Medulla oblongata (tissue), 1 donor: ENCODE measurements around the gene VPS41.

Experiments
- DNase-seq: peaks from one replicate; pipeline ENCODE4 v3.0.0-alpha.2; 2015; ENCODE audit errors: extremely low spot score

Gene VPS41

GRCh38 chr7:38813768-38814167, 95.2 kb downstream of the VPS41 start:
- no peak for DNase-seq

- DNase-seq, result no peak
Measured at GRCh38 chr7:38806912-38807311, 102.1 kb downstream of the VPS41 start.

DNA sequence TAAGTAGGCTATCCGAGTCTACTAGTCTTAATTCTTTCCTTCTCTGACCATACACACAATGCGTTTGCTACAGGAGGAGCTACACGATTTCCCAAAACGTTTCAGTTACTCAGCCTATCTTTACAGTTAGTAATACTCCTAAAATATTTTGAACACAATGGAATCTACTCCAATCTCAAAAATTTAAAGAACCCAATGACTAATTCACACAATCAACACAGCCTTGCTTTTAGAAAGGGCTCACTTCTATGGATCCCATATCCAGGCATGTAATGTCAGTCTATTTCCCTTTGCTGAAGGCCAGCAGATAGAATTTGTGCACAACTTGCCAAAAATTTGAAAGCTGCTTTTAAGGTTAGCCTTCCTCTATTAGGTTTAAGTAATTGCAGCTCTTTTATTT, 107.2 kb downstream of the VPS41 start:
- DNase-seq, result no peak

GRCh38 chr7:38798552-38799267, 110.3 kb downstream of the VPS41 start:
- no peak for DNase-seq

- peak; percentile 86 for DNase-seq
Measured at GRCh38 chr7:38796626-38797501, 112.1 kb downstream of the VPS41 start.

- no peak for DNase-seq
Measured at GRCh38 chr7:38795593-38795992, 113.4 kb downstream of the VPS41 start.

DNA sequence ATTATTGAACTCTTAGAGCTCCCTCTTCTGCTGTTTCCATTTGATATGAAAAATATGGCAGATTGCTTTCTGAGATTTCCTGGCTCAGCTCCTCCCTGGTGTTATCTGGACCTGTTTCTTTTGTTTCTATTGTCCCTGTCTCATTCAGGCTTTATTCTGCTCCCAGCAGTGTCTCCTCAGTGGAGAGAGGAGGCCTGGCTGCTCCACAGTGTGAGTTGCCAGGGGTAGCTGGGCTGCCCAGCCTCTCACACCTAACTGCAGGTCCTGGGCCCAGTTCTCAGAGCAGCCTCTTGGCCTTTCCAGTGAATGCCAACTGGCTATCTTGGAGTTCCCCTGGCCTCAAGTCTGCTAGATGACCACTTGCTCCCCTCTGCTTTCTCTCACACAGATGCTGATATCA, 127.0 kb downstream of the VPS41 start:
- no peak for DNase-seq

- DNase-seq, result no peak
Measured at GRCh38 chr7:38777609-38778008, 131.4 kb downstream of the VPS41 start.

DNA sequence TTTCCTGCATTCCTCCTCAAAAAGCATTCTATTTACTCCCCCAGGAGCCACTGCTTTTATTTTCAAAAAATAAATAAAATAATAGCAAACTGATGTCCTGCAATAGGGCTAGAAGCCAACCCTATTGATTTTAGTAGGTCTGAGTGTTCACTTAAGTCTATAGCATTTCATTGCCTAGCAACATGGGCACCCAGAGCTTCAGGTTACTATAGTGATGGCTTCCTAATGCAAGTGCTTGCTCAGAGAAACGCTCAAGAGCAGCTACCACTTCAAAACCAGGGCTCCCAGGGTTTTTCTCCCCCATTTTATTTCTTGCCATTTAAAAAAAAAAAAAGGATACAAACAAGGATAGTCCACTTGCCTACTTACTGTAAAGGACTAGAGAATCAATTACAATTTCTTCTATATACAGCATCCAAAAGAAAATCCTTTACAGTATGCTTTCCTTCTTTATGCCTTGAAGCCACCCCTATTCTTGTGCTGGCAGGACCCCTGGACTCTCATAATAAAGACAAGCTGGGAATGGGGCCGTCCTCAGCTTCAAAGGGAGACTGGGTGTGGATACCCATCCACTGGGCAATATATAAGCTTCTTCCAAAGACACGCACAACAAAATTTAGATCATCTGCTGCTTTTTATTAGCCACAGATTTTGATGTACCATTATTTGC, 133.3 kb downstream of the VPS41 start:
- no peak for DNase-seq

DNA sequence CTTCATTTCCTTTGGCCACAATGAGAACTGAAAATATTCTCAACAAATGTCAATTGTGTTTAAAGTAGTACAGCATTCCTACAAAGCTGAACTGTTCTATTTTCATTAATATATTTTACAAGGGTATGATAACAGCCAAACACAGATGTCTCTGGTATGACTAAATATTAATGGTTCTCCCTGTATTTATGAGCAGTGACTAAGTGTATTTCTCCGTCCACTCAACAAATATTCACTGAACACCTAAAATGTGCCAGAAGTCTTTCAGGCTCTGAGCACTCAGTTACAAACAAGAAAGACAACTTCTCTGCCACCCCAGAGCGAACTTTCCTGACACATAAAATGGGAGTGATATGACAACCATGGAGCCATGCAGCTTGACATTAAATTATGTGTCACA, 135.6 kb downstream of the VPS41 start:
- DNase-seq, result no peak

- no peak for DNase-seq
Measured at GRCh38 chr7:38760226-38760625, 148.8 kb downstream of the VPS41 start.

- DNase-seq, result no peak
Measured at GRCh38 chr7:38759028-38759427, 150.0 kb downstream of the VPS41 start.

- no peak for DNase-seq
Measured at GRCh38 chr7:38757931-38758330, 151.1 kb downstream of the VPS41 start.

DNA sequence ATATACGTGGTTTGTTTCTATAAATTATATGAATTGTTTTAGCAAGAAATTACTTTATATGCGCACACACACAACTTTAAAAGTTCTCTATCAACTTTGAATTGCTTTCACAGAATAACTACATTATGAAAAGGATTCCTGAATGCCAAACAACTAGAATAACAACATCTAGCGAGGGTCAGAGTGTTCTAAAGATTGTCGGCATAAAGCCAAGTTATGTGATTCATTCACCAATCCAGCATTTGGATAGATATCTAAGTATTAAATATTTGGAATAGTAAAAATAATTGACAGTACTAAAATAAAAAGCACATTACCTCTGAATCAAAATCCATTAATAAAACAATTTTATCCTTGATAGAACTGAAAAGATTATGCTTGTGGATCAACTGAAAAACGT, 152.5 kb downstream of the VPS41 start:
- no peak for DNase-seq

GRCh38 chr7:38753347-38753746, 155.6 kb downstream of the VPS41 start:
- DNase-seq, result no peak

DNA sequence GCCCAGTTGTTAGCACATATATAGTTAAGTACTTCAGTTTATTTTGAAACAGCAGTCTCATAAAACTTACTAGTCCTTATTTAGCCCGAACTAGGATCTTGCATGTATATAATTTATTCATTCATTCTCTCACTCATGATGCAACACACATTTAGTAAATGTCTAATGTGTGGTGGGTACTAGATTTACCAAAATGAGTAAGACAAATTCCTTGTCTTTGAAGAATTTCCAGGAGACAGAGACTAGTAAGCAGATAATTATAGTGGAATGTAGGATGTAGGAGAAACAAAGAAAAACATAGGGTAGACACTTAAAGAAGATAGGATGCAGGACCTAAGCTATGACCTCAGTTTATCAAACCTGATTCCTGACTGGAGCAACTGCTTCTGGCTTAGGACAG, 157.6 kb downstream of the VPS41 start:
- DNase-seq, result no peak

- peak; percentile 35 for DNase-seq
Measured at GRCh38 chr7:38748056-38748610, 160.9 kb downstream of the VPS41 start.

GRCh38 chr7:38746438-38746837, 162.6 kb downstream of the VPS41 start:
- no peak for DNase-seq

DNA sequence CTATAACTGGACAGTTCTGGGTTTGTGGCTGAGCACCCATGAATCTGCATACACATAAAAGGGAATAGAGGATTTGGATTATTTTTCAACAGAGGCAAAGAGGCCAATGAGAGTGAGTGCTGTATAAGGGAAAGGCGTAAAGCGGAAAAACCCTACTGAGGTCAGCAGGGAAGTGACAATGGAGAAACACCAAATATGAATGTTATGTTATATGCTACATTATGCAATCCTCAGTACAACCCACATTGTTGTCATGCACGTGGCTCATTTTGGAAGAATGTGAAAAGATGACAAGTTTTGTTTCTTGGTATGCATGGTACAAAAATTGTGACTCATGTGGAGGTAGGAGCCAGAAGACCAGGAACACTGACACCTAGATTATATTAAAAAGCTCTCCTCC, 164.2 kb downstream of the VPS41 start:
- DNase-seq, result no peak

- DNase-seq, result no peak
Measured at GRCh38 chr7:38743899-38744298, 165.1 kb downstream of the VPS41 start.

DNA sequence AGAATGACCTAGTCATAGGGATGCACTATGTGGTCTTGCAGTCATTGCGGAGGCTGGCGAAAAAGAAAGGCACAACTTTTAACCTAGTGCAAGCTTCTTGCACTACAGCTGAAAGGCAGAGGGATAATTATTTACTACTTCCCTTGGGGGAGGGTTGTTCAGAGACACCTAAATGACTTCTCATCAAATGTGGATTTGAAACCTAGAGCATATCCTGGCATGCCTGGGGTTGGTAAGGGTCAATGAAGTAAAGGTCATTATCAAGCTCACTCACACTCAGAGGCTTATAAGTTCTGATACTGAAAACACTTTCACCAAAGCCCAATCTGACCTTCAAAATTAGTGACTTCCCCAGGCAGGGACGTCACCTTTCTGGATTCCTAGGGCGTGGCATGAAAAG, 168.9 kb downstream of the VPS41 start:
- DNase-seq, result no peak

DNA sequence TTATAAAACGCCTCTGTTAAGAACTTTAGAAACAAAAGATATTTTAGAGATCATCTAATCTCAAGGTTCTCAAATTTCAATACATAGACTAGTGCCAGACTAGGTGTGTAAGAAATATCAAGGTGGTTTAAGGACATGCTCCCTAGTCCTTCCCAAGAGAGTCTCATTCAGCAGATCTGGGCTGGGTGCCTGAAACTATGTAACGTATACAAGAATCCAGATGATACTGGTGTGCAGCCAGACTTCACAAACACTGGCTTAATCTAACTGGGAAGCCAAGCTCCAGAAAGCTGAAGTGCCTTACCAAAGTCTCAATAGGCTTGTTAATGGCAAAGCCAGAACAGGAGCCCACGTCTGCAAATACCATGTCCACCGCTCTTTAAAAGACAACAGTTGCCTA, 172.9 kb downstream of the VPS41 start:
- no peak for DNase-seq
